22Rv1 (cell line): ENCODE measurements around the gene MRPL41.

Experiments
- CTCF ChIP-seq: fragments of 450-650 bp; IDR thresholded peaks from 2 replicates; pipeline ENCODE4 v1.5.1; 2017; ENCODE audit warnings: mild to moderate bottlenecking
- ZFX ChIP-seq: fragments of 450-650 bp; IDR thresholded peaks from 2 replicates; pipeline ENCODE4 v1.6.1; 2017; ENCODE audit warnings: antibody characterized with exemption, borderline replicate concordance

- no peak for TF ChIP-seq CTCF
- no peak for TF ChIP-seq ZFX
These were observed 30.9 kb upstream of the MRPL41 start for GRCh38 chr9:137520614-137521404.
